ENCODE data around the gene SLC25A40.

GRCh38 chr7:87919875-87920274 is 43.7 kb upstream of the SLC25A40 start:
- TF ChIP-seq POLR2A (IDR thresholded peaks at IDR 0.05) (no peak), CTCF (IDR thresholded peaks at IDR 0.05) (no peak)

Data from uterus (tissue), 2 donors.